Endothelial cell of umbilical vein (primary cell): ENCODE measurements around the gene KLHL35. TPM values are rescaled to one million over a fixed set of nuclear protein-coding genes. Genes with fewer than 3 reads are reported as not detected.

Experiments used
- BruUV-seq: library from RNA; stranded (reverse); fragments of 400-500 nt; replicated peaks from 2 replicates; lab custom pipeline; 2021; lab: Mats Ljungman, UMichigan
- CTCF ChIA-PET: fragments of 300-600, 350-600 bp; sonication (Branson Sonifier 250); formaldehyde crosslinking; loops from one replicate; lab custom pipeline; 2021; ENCODE audit warnings: antibody characterized with exemption, inconsistent platforms; lab: Charles Lee
- POLR2A ChIA-PET: fragments of 300-600, 350-600 bp; sonication (Branson Sonifier 250); formaldehyde crosslinking; loops from one replicate; lab custom pipeline; 2021; ENCODE audit warnings: antibody characterized with exemption, inconsistent platforms; lab: Charles Lee
- DNase-seq: peaks from one replicate; pipeline ENCODE4 v3.0.0-alpha.2; 2011; ENCODE audit warnings: low read depth, low spot score
- FAIRE-seq: peaks from 2 replicates; lab custom pipeline; 2011; peaks lifted over from hg19 to GRCh38; lab: Jason Lieb, UNC
- H2AFZ ChIP-seq: 2 replicates; pipeline ENCODE4 v1.6.0; 2012; ENCODE audit warnings: low read depth, low read length, control low read depth, inconsistent platforms
- H3K27ac ChIP-seq: 2 replicates; pipeline ENCODE4 v1.5.1; 2011; ENCODE audit warnings: low read depth, mild to moderate bottlenecking, control low read depth, low read length, moderate library complexity; ENCODE audit not compliant: insufficient read depth
- H3K27me3 ChIP-seq, 2 experiments: 2 replicates each; pipeline versions ENCODE4 v1.6.0 to v1.6.1; 2011; ENCODE audit warnings: low read length in 2 of 2, mixed read lengths in 1 of 2; ENCODE audit not compliant: control insufficient read depth in 2 of 2, insufficient read depth in 2 of 2
- H3K36me3 ChIP-seq, 2 experiments: 2 replicates in 1 of 2; 3 replicates in 1 of 2; pipeline ENCODE4 v1.5.1; 2011; ENCODE audit warnings: low read length in 2 of 2, mild to moderate bottlenecking in 1 of 2, moderate library complexity in 1 of 2; ENCODE audit not compliant: control insufficient read depth in 2 of 2, insufficient read depth in 2 of 2; ENCODE audit errors: extremely low read depth in 1 of 2
- H3K4me1 ChIP-seq: 3 replicates; pipeline ENCODE4 v1.5.1; 2011; ENCODE audit warnings: mild to moderate bottlenecking, low read length; ENCODE audit not compliant: control insufficient read depth, insufficient read depth; ENCODE audit errors: extremely low read depth
- H3K4me2 ChIP-seq: 2 replicates; pipeline ENCODE4 v1.6.1; 2011; ENCODE audit warnings: low read length, control low read depth, mixed read lengths; ENCODE audit not compliant: insufficient read depth
- H3K4me3 ChIP-seq, 3 experiments: fragments of 200-600 bp in 1 of 3; sonication (generic), shearing (Covaris generic) in 1 of 3; replicated peaks in 1 of 3; 2 replicates each; pipeline ENCODE4 v1.5.1; 2011 to 2016; ENCODE audit warnings: control low read depth in 3 of 3, low read length in 3 of 3, mild to moderate bottlenecking in 2 of 3, inconsistent platforms in 1 of 3, low read depth in 1 of 3, moderate library complexity in 1 of 3; ENCODE audit not compliant: insufficient read depth in 1 of 3
- H3K79me2 ChIP-seq: 2 replicates; pipeline ENCODE4 v1.6.0; 2012; ENCODE audit warnings: low read length, inconsistent platforms; ENCODE audit not compliant: control insufficient read depth, insufficient read depth
- H3K9ac ChIP-seq: replicated peaks from 2 replicates; pipeline ENCODE3; 2011; ENCODE audit warnings: low read length, control low read depth; ENCODE audit not compliant: insufficient read depth; ENCODE audit errors: extremely low read depth
- H3K9me1 ChIP-seq: replicated peaks from 3 replicates; pipeline ENCODE4 v1.6.0; 2011; ENCODE audit warnings: mild to moderate bottlenecking, low read length; ENCODE audit not compliant: control insufficient read depth, insufficient read depth; ENCODE audit errors: extremely low read depth
- H3K9me3 ChIP-seq: replicated peaks from 2 replicates; pipeline ENCODE4 v1.5.1; 2012; ENCODE audit warnings: low read length, inconsistent platforms; ENCODE audit not compliant: control insufficient read depth, insufficient read depth
- H4K20me1 ChIP-seq: replicated peaks from 2 replicates; pipeline ENCODE3; 2011; ENCODE audit warnings: mild to moderate bottlenecking, low read length; ENCODE audit not compliant: control insufficient read depth, insufficient read depth; ENCODE audit errors: extremely low read depth
- CTCF ChIP-seq, 2 donors: IDR thresholded peaks; 1 replicate in 1 of 2; 2 replicates in 1 of 2; pipeline ENCODE4 v1.5.1; 2011; ENCODE audit warnings: low read length in 2 of 2, mild to moderate bottlenecking in 2 of 2, moderate library complexity in 2 of 2, control low read depth in 1 of 2, inconsistent platforms in 1 of 2, low read depth in 1 of 2; ENCODE audit not compliant: insufficient read depth in 1 of 2; ENCODE audit errors: extremely low read depth in 1 of 2
- EZH2 ChIP-seq: IDR thresholded peaks from 2 replicates; pipeline ENCODE4 v1.6.1; 2012; ENCODE audit warnings: borderline replicate concordance, low read depth, mild to moderate bottlenecking, moderate library complexity, low read length, inconsistent platforms; ENCODE audit not compliant: severe bottlenecking
- FOS ChIP-seq: IDR thresholded peaks from 2 replicates; pipeline ENCODE4 v1.6.1; 2011; ENCODE audit warnings: mild to moderate bottlenecking, low read length, moderate library complexity, borderline replicate concordance; ENCODE audit not compliant: insufficient read depth
- GATA2 ChIP-seq: IDR thresholded peaks from 2 replicates; pipeline ENCODE4 v1.7.0; 2011; ENCODE audit warnings: low read depth, mild to moderate bottlenecking, moderate library complexity, mixed read lengths, low read length; ENCODE audit not compliant: insufficient read length, insufficient read depth
- JUN ChIP-seq: IDR thresholded peaks from 2 replicates; pipeline ENCODE4 v1.6.1; 2011; ENCODE audit warnings: borderline replicate concordance, low read depth; ENCODE audit not compliant: insufficient read length, insufficient read depth
- MAX ChIP-seq: IDR thresholded peaks from 2 replicates; pipeline ENCODE4 v1.6.1; 2011; ENCODE audit not compliant: insufficient read depth, insufficient read length
- MYC ChIP-seq: IDR thresholded peaks from one replicate; pipeline ENCODE4 v1.6.1; 2011; ENCODE audit warnings: mild to moderate bottlenecking, low read depth, low read length
- POLR2A ChIP-seq: IDR thresholded peaks from 2 replicates; pipeline ENCODE4 v1.6.1; 2012; ENCODE audit warnings: low read depth, mild to moderate bottlenecking, control low read depth, low read length
- POLR2AphosphoS5 ChIP-seq: IDR thresholded peaks from 2 replicates; pipeline ENCODE4 v1.6.1; 2012; ENCODE audit warnings: low read depth, mild to moderate bottlenecking, control low read depth, low read length, moderate library complexity; ENCODE audit not compliant: insufficient read depth
- dilution Hi-C: fragments of 300-500 bp; cut with MboI; formaldehyde crosslinking; loops from one replicate; pipeline ENCODE4 v1.15.0; 2019; ENCODE audit warnings: low sequenced_read_pairs; ENCODE audit not compliant: extremely low pct_ligation_motif_present
- intact Hi-C: fragments of 100-400 bp; cut with micrococcal nuclease; formaldehyde crosslinking; loops from one replicate; pipeline ENCODE4 v1.10.0; 2022
- polyA plus RNA-seq, 4 experiments: library from polyadenylated mRNA; depleted of rRNA in 3 of 4; stranded (reverse) in 3 of 4; unstranded in 1 of 4; fragments of >200 nt; gene quantifications; 2 replicates each; pipeline versions ENCODE4 v1.2.1 to v1.2.3, GENCODE V29; 2011 to 2012; ENCODE audit warnings: missing spikeins in 1 of 4
- small RNA-seq: library from RNA; depleted of rRNA; stranded (forward); fragments of <200 nt; gene quantifications from one replicate; pipeline ENCODE3, GENCODE V24; 2012; ENCODE audit warnings: low replicate concordance, low read depth; ENCODE audit not compliant: insufficient read depth, insufficient read length
- total RNA-seq: library from RNA; stranded (reverse); gene quantifications from 2 replicates; pipeline ENCODE4 v1.2.3, GENCODE V29; 2021

Gene KLHL35
- total and polyA plus RNA-seq, 2 donors (not counting 3 experiments of a cell fraction or from before 2014, with no cell fraction given) = 0.97 to 2.3 TPM

- no TSS peak for BruUV-seq
- POLR2A ChIA-PET = no interaction called here
- intact Hi-C loops = no loop called here
Observed at GRCh38 chr11:75373201-75373600, 59.8 kb downstream of the KLHL35 start.

More at GRCh38 chr11:75373201-75373600, 59.8 kb downstream of the KLHL35 start:
- DNase-seq (no peak), FAIRE-seq (no peak)
- Histone ChIP-seq H3K36me3 (no peaks in the 10 kb centered on the region), H3K27ac (no peak overlapping the region), H3K9ac (no peak overlapping the region), H3K4me1 (peaks cover 14% of the 10 kb centered on the region), H3K27me3 (no peaks in the 10 kb centered on the region), H3K4me3 (no peak overlapping the region), H3K9me3 (no peaks in the 10 kb centered on the region), H3K4me2 (no peak overlapping the region), H2AFZ (no peak overlapping the region), H3K9me1 (no peaks in the 10 kb centered on the region), H4K20me1 (no peaks in the 10 kb centered on the region), H3K79me2 (no peaks in the 10 kb centered on the region)
- CTCF ChIA-PET = interaction anchor here (2.3 kb wide), 1 partner anchor 93 kb away, joined by 11 read pairs; no protein-coding TSS in a partner anchor
- TF ChIP-seq POLR2A (no peak), JUN (no peak), EZH2 (no peak), GATA2 (no peak), POLR2AphosphoS5 (no peak), MYC (no peak), MAX (no peak), FOS (no peak), CTCF (IDR thresholded peaks at IDR 0.05; ENCODE audit: extremely low read depth in 1 of 2, insufficient read depth in 1 of 2, low read depth in 1 of 2, low read length in 2 of 2) (no peak)
- dilution Hi-C loops = no loop called here

Small RNA genes lying within 50 kb of the gene (small RNA-seq; reads per million reads assigned to genes)
- gene SNORD15A (not detected), gene SNORD15B (111 reads per million, percentile 97 among the genes with 10 or more reads in this experiment)

Other genes with a start within 250 kb of the KLHL35 start
- gene TPBGL, start 192.4 kb downstream of the KLHL35 start, total RNA-seq = not detected in 2 replicates
- not detected in 2 replicates for gene TPBGL, start 192.4 kb downstream of the KLHL35 start, polyA plus RNA-seq
- 63.9 and 83.7 TPM in 2 replicates for gene ARRB1, start 81.5 kb downstream of the KLHL35 start, total RNA-seq
- 76.6 and 92.6 TPM in 2 replicates for gene ARRB1, start 81.5 kb downstream of the KLHL35 start, polyA plus RNA-seq
- gene RPS3, start 33.7 kb downstream of the KLHL35 start, total RNA-seq = 2,836 and 2,973 TPM in 2 replicates
- 3,219 and 3,734 TPM in 2 replicates for gene RPS3, start 33.7 kb downstream of the KLHL35 start, polyA plus RNA-seq
- 50.1 and 79.2 TPM in 2 replicates for gene GDPD5, start 92.7 kb upstream of the KLHL35 start, total RNA-seq
- 60.2 and 74.0 TPM in 2 replicates for gene GDPD5, start 92.7 kb upstream of the KLHL35 start, polyA plus RNA-seq
- 384 and 409 TPM in 2 replicates for gene SERPINH1, start 129.1 kb upstream of the KLHL35 start, total RNA-seq
- 816 and 1,196 TPM in 2 replicates for gene SERPINH1, start 129.1 kb upstream of the KLHL35 start, polyA plus RNA-seq
- gene MAP6, start 235.8 kb upstream of the KLHL35 start, total RNA-seq = 0.18 TPM in 1 of 2 replicates, not detected in the other
- gene MAP6, start 235.8 kb upstream of the KLHL35 start, polyA plus RNA-seq = 0.11 and 0.12 TPM in 2 replicates